GM12865 (cell line): ENCODE results near the gene ALDH1B1.
A peak's percentile ranks its signal among the peaks of the same experiment; 100 is the strongest.

ENCODE experiments used
- DNase-seq: peaks from one replicate; pipeline ENCODE4 v3.0.0; 2010; ENCODE audit warnings: low read depth
- H3K4me3 ChIP-seq: 2 replicates; pipeline ENCODE4 v1.5.1; 2011; ENCODE audit warnings: mild to moderate bottlenecking, low read depth, low read length, control low read depth
- CTCF ChIP-seq: IDR thresholded peaks from 2 replicates; pipeline ENCODE4 v1.5.1; 2011; ENCODE audit warnings: low read length, control low read depth, low read depth, inconsistent platforms; ENCODE audit not compliant: insufficient read depth; ENCODE audit errors: missing control alignments

The ALDH1B1 gene

GRCh38 chr9:38414040-38414723 lies 21.7 kb downstream of the ALDH1B1 start:
- no peak for TF ChIP-seq CTCF
- DNase-seq, result no peak
- no peak overlapping the region for H3K4me3 ChIP-seq

GRCh38 chr9:38415856-38416255 lies 23.4 kb downstream of the ALDH1B1 start:
- no peak for TF ChIP-seq CTCF
- no peak overlapping the region for H3K4me3 ChIP-seq
- no peak for DNase-seq

- no peak for DNase-seq
- H3K4me3 ChIP-seq, result no peak overlapping the region
- TF ChIP-seq CTCF, result no peak
Observed at GRCh38 chr9:38416461-38416860, 24.0 kb downstream of the ALDH1B1 start.

GRCh38 chr9:38417003-38417945 lies 24.8 kb downstream of the ALDH1B1 start:
- TF ChIP-seq CTCF, result peak; percentile 65
- peak; percentile 40 for DNase-seq

GRCh38 chr9:38418366-38418765 lies 25.9 kb downstream of the ALDH1B1 start:
- no peak overlapping the region for H3K4me3 ChIP-seq
- DNase-seq, result no peak
- TF ChIP-seq CTCF, result no peak

More at GRCh38 chr9:38417003-38417945, 24.8 kb downstream of the ALDH1B1 start:
- H3K4me3 ChIP-seq, result no peak overlapping the region

GRCh38 chr9:38419181-38419580 lies 26.7 kb downstream of the ALDH1B1 start:
- no peak overlapping the region for H3K4me3 ChIP-seq
- TF ChIP-seq CTCF, result no peak
- DNase-seq, result no peak
